ENCODE results near the gene NEUROD2.

The NEUROD2 gene

DNA sequence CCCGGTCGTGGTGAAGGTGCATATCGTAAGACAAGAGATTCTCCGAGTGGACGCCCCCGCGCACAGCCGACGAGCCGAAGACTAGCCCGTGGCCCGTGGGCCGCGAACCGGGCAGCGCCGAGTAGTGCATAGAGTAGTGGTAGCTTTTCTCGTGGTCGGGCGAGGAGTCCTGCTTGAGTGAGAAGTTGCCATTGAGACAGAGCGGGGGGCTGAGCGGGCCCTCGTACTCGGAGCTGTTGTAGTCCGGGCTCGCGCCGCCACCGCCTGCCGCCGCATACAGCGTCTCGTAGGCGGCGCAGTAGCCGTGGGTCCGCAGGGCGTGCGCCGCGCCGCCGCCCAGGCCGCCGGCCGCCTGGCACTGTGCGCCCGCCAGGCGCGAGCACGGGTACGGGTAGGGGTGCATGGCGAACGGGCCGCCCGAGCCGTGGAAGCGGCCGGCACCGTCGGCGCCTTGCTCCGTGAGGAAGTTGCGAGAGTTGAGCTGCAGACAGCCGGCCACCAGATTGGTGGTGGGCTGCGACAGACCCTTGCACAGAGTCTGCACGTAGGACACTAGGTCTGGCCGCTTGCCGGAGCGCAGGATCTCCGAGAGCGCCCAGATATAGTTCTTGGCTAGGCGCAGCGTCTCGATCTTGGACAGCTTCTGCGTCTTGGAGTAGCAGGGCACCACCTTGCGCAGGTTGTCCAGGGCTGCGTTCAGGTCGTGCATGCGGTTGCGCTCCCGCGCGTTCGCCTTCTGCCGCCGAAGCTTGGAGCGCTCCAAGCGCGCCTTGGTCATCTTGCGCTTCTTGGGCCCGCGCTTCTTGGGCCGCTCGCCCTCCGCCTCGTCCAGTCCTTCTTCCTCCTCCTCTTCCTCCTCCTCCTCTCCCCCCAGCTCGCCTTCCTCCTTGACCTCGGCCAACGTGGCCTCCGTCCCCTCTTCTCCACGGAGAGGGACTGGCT lies 2.0 kb downstream of the NEUROD2 start (continued):
- TF ChIP-seq, protein P1, sequence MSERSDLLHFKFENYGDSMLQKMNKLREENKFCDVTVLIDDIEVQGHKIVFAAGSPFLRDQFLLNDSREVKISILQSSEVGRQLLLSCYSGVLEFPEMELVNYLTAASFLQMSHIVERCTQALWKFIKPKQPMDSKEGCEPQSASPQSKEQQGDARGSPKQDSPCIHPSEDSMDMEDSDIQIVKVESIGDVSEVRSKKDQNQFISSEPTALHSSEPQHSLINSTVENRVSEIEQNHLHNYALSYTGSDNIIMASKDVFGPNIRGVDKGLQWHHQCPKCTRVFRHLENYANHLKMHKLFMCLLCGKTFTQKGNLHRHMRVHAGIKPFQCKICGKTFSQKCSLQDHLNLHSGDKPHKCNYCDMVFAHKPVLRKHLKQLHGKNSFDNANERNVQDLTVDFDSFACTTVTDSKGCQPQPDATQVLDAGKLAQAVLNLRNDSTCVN (tag by site-specific recombination; optimal IDR thresholded peaks at IDR 0.05): peak; percentile 86
- TF ChIP-seq SETDB1 (IDR thresholded peaks at IDR 0.05; ENCODE audit: insufficient read length, low read length): no peak
- TF ChIP-seq ZBTB20 (tag by site-specific recombination; IDR thresholded peaks at IDR 0.05): no peak
- TF ChIP-seq ZNF600 (tag by site-specific recombination; IDR thresholded peaks at IDR 0.05): 0 out of 2 replicates have a peak, but pooled peaks have one; percentile 16
- TF ChIP-seq ZNF585B (tag by site-specific recombination; IDR thresholded peaks at IDR 0.05): no peak
- TF ChIP-seq, protein P2, sequence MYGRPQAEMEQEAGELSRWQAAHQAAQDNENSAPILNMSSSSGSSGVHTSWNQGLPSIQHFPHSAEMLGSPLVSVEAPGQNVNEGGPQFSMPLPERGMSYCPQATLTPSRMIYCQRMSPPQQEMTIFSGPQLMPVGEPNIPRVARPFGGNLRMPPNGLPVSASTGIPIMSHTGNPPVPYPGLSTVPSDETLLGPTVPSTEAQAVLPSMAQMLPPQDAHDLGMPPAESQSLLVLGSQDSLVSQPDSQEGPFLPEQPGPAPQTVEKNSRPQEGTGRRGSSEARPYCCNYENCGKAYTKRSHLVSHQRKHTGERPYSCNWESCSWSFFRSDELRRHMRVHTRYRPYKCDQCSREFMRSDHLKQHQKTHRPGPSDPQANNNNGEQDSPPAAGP (tag by site-specific recombination; IDR thresholded peaks at IDR 0.05): no peak
- TF ChIP-seq ZNF169 (tag by site-specific recombination; IDR thresholded peaks at IDR 0.05): 0 out of 2 replicates have a peak, but pooled peaks have one; percentile 40
- TF ChIP-seq, protein P3, sequence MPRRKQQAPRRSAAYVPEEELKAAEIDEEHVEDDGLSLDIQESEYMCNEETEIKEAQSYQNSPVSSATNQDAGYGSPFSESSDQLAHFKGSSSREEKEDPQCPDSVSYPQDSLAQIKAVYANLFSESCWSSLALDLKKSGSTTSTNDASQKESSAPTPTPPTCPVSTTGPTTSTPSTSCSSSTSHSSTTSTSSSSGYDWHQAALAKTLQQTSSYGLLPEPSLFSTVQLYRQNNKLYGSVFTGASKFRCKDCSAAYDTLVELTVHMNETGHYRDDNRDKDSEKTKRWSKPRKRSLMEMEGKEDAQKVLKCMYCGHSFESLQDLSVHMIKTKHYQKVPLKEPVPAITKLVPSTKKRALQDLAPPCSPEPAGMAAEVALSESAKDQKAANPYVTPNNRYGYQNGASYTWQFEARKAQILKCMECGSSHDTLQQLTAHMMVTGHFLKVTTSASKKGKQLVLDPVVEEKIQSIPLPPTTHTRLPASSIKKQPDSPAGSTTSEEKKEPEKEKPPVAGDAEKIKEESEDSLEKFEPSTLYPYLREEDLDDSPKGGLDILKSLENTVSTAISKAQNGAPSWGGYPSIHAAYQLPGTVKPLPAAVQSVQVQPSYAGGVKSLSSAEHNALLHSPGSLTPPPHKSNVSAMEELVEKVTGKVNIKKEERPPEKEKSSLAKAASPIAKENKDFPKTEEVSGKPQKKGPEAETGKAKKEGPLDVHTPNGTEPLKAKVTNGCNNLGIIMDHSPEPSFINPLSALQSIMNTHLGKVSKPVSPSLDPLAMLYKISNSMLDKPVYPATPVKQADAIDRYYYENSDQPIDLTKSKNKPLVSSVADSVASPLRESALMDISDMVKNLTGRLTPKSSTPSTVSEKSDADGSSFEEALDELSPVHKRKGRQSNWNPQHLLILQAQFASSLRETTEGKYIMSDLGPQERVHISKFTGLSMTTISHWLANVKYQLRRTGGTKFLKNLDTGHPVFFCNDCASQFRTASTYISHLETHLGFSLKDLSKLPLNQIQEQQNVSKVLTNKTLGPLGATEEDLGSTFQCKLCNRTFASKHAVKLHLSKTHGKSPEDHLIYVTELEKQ (tag by site-specific recombination; IDR thresholded peaks at IDR 0.05; ENCODE audit: borderline replicate concordance): no peak
- TF ChIP-seq ZBTB48 (tag by site-specific recombination; IDR thresholded peaks at IDR 0.05): no peak
- no peak for TF ChIP-seq ZNF211 (tag by site-specific recombination; IDR thresholded peaks at IDR 0.05; ENCODE audit: low read depth)
- TF ChIP-seq, protein P4, sequence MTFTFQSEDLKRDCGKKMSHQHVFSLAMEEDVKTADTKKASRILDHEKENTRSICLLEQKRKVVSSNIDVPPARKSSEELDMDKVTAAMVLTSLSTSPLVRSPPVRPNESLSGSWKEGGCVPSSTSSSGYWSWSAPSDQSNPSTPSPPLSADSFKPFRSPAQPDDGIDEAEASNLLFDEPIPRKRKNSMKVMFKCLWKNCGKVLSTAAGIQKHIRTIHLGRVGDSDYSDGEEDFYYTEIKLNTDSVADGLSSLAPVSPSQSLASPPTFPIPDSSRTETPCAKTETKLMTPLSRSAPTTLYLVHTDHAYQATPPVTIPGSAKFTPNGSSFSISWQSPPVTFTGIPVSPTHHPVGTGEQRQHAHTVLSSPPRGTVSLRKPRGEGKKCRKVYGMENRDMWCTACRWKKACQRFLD (tag by site-specific recombination; IDR thresholded peaks at IDR 0.05): no peak
- peak; percentile 43; the same call in 1 of the 2 replicates for TF ChIP-seq EGR2 (tag by site-specific recombination; IDR thresholded peaks at IDR 0.05; ENCODE audit: low read depth)
- no peak for TF ChIP-seq ZNF529 (tag by site-specific recombination; IDR thresholded peaks at IDR 0.05; ENCODE audit: insufficient replicate concordance)
- no peak for TF ChIP-seq ZNF48 (tag by site-specific recombination; IDR thresholded peaks at IDR 0.05)
- TF ChIP-seq, protein P5, sequence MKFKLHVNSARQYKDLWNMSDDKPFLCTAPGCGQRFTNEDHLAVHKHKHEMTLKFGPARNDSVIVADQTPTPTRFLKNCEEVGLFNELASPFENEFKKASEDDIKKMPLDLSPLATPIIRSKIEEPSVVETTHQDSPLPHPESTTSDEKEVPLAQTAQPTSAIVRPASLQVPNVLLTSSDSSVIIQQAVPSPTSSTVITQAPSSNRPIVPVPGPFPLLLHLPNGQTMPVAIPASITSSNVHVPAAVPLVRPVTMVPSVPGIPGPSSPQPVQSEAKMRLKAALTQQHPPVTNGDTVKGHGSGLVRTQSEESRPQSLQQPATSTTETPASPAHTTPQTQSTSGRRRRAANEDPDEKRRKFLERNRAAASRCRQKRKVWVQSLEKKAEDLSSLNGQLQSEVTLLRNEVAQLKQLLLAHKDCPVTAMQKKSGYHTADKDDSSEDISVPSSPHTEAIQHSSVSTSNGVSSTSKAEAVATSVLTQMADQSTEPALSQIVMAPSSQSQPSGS (tag by site-specific recombination; IDR thresholded peaks at IDR 0.05; ENCODE audit: low read depth): no peak
- TF ChIP-seq ZXDB (tag by site-specific recombination; IDR thresholded peaks at IDR 0.05): no peak
- TF ChIP-seq, protein P6, sequence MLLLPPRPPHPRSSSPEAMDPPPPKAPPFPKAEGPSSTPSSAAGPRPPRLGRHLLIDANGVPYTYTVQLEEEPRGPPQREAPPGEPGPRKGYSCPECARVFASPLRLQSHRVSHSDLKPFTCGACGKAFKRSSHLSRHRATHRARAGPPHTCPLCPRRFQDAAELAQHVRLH (tag by site-specific recombination; IDR thresholded peaks at IDR 0.05): no peak
- TF ChIP-seq, protein P7, sequence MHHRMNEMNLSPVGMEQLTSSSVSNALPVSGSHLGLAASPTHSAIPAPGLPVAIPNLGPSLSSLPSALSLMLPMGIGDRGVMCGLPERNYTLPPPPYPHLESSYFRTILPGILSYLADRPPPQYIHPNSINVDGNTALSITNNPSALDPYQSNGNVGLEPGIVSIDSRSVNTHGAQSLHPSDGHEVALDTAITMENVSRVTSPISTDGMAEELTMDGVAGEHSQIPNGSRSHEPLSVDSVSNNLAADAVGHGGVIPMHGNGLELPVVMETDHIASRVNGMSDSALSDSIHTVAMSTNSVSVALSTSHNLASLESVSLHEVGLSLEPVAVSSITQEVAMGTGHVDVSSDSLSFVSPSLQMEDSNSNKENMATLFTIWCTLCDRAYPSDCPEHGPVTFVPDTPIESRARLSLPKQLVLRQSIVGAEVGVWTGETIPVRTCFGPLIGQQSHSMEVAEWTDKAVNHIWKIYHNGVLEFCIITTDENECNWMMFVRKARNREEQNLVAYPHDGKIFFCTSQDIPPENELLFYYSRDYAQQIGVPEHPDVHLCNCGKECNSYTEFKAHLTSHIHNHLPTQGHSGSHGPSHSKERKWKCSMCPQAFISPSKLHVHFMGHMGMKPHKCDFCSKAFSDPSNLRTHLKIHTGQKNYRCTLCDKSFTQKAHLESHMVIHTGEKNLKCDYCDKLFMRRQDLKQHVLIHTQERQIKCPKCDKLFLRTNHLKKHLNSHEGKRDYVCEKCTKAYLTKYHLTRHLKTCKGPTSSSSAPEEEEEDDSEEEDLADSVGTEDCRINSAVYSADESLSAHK (tag by site-specific recombination; IDR thresholded peaks at IDR 0.05): no peak
- TF ChIP-seq ZNF530 (tag by site-specific recombination; IDR thresholded peaks at IDR 0.05; ENCODE audit: low read depth): no peak
- TF ChIP-seq, protein P8, sequence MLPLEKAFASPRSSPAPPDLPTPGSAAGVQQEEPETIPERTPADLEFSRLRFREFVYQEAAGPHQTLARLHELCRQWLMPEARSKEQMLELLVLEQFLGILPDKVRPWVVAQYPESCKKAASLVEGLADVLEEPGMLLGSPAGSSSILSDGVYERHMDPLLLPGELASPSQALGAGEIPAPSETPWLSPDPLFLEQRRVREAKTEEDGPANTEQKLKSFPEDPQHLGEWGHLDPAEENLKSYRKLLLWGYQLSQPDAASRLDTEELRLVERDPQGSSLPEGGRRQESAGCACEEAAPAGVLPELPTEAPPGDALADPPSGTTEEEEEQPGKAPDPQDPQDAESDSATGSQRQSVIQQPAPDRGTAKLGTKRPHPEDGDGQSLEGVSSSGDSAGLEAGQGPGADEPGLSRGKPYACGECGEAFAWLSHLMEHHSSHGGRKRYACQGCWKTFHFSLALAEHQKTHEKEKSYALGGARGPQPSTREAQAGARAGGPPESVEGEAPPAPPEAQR (tag by site-specific recombination; IDR thresholded peaks at IDR 0.05): no peak
- no peak for TF ChIP-seq ZNF391 (tag by site-specific recombination; IDR thresholded peaks at IDR 0.05; ENCODE audit: borderline replicate concordance, low read depth)
- peak; percentile 53; the same call in 1 of the 2 replicates for TF ChIP-seq ZNF660 (tag by site-specific recombination; IDR thresholded peaks at IDR 0.05)
- no peak for TF ChIP-seq ZNF701 (tag by site-specific recombination; IDR thresholded peaks at IDR 0.05)
- no peak for TF ChIP-seq ZNF561 (tag by site-specific recombination; IDR thresholded peaks at IDR 0.05; ENCODE audit: borderline replicate concordance)
- TF ChIP-seq ZNF626 (tag by site-specific recombination; IDR thresholded peaks at IDR 0.05): no peak
- no peak for TF ChIP-seq KLF9 (tag by site-specific recombination; IDR thresholded peaks at IDR 0.05; ENCODE audit: low read depth)

Data from HEK293 (cell line).